ENCODE results near the gene DCP1A.
A peak's percentile ranks its signal among the peaks of the same experiment; 100 is the strongest.
"Not testable (repeated sequence)": the region's sequence is repeated elsewhere in the genome, so short reads cannot be mapped to it uniquely, and the experiment has no call there.

The DCP1A gene

GRCh38 chr3:53347261-53348064 is at the start of gene DCP1A:
DCP1A (minus strand) TSS chr3:53347543; CDS start chr3:53347517, 26 bp downstream.
- DNase-seq (ENCODE audit: low read depth in 3 of 3), result peak; percentile 88 to 92 (median 90)

GRCh38 chr3:53384465-53385423 is 37.4 kb upstream of the DCP1A start:
- no peak for DNase-seq (ENCODE audit: low read depth in 3 of 3)

- DNase-seq (ENCODE audit: low read depth in 3 of 3), result no peak
Observed at GRCh38 chr3:53382106-53382505, 34.8 kb upstream of the DCP1A start.

DNA sequence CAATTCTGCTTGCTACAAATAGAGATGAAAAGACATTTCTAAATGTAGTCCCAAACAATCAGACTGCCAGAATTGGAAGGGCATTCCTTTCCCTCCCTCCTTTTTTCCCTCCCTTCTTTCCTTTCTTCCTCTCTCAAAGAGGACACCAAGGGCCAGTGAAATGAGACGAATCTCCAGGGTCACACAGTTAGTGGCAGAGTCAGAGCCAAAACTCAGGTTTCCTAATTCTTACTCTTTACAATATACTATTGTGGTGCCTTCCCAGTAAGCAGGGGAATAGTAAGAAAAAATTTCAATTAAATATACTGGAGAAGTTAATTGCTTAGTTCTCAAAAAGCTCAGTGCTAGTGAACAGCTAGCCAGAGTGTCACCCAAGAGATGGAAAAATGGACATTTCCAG is 33.0 kb upstream of the DCP1A start:
- DNase-seq (ENCODE audit: low read depth in 3 of 3), result no peak

- no peak for DNase-seq (ENCODE audit: low read depth in 3 of 3)
Observed at GRCh38 chr3:53379898-53380297, 32.6 kb upstream of the DCP1A start.

DNA sequence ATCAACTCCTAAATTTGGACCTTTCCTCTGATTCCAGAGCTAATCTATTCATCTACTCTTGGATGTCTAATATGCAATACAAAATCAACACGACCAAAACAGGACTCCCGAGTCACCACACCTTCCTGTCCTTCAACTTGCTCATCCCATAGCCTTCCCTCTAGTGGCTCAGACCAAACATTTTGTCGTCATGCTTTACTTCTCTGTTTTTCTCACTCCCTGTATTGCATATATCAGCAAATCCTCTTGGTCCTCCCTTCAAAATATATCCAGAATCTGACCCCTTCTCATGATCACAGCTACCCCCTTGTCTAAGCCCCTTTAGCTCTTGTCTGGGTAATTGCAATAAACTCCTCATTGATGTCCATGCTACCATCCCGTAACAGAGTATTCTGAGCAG is 30.5 kb upstream of the DCP1A start:
- DNase-seq (ENCODE audit: low read depth in 3 of 3), result no peak

DNA sequence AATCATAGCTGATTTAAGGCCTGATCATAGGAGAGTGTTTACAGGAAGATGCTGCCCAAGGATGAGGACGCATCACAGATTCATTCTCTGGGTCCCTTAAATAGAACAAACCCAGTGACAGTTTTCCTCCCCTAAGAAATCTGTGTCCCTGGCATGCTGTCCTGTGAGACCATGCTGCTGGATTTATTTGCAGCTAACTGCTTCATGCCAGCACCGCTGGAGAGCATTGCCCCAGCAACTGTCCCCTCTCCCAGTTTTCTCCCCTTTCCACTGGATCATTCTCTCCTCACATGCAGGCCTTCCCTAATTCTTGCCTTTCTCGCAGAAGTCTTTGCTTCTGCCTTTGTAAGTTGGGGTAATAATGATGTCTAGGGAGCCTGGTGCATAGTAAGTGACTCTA is 29.3 kb upstream of the DCP1A start:
- DNase-seq (ENCODE audit: low read depth in 3 of 3), result no peak

- peak; percentile 11 to 58 (median 22) for DNase-seq (ENCODE audit: low read depth in 3 of 3)
Observed at GRCh38 chr3:53375019-53375418, 27.7 kb upstream of the DCP1A start.

GRCh38 chr3:53370719-53371118 is 23.4 kb upstream of the DCP1A start:
- DNase-seq (ENCODE audit: low read depth in 3 of 3), result not testable (repeated sequence)

DNA sequence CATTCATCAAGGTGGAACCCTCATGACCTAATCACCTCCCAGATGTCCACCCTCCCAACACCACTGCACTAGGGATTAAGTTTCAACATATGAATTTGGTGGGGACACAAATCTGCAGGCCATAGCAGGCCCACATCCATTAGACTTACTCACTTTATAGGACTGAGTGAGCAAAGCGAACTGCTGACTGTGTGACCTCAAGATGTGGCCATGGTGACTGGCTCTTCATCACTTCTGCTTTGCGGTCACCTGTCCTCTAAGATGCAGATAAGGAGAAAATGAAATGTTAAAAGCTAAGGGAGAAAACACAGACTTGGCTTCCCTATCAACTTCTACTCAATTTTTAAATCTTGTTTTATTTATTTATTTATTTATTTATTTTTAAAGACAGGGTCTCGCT is 14.5 kb upstream of the DCP1A start:
- no peak for DNase-seq (ENCODE audit: low read depth in 3 of 3)

GRCh38 chr3:53357458-53357857 is 10.1 kb upstream of the DCP1A start:
- no peak for DNase-seq (ENCODE audit: low read depth in 3 of 3)

GRCh38 chr3:53354945-53355498 is 7.7 kb upstream of the DCP1A start:
- DNase-seq (ENCODE audit: low read depth in 3 of 3), result no peak

- no peak for DNase-seq (ENCODE audit: low read depth in 3 of 3)
Observed at GRCh38 chr3:53353202-53353601, 5.9 kb upstream of the DCP1A start.

GRCh38 chr3:53350652-53351051 is 3.3 kb upstream of the DCP1A start:
- DNase-seq (ENCODE audit: low read depth in 3 of 3), result no peak

DNA sequence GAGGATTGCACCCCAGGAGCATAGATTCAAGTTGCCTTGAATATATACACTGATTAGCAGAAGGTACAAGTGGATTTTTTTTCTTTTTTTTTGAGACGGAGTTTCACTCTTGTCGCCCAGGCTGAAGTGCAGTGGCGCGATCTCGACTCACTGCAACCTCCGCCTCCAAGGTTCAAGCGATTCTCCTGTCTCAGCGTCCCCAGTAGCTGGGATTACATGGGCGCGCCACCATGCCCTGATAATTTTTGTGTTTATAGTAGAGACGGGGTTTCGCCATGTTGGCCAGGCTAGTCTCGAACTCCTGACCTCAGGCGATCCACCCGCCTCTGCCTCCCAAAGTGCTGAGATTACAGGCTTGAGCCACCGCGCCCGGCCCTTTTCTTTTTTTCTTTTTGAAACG is 775 bp upstream of the DCP1A start:
- not testable (repeated sequence) for DNase-seq (ENCODE audit: low read depth in 3 of 3)

GRCh38 chr3:53346922-53347260 is 452 bp downstream of the DCP1A start:
- DNase-seq (ENCODE audit: low read depth in 3 of 3), result no peak

- DNase-seq (ENCODE audit: low read depth in 3 of 3), result no peak
Observed at GRCh38 chr3:53346514-53346913, 829 bp downstream of the DCP1A start.

DNA sequence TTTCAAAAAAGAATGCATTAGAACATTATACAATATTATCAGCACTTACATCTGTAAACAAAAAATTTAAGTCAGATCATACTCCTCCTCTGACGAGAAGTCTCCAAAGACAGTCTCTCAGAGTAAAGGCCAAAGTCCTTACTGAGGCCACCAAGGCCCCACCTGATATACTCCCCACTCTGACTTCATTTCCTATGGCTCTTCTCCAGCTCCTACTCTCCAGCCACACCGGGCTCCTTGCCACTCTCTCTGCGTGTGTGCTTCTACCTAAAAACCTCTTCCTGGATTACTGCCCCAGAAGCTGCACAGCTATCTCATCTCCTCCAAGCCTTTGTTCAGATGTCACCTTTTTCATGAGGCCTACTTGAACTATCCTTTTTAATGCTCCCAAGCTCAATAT is 5.0 kb downstream of the DCP1A start:
- DNase-seq (ENCODE audit: low read depth in 3 of 3), result no peak

- DNase-seq (ENCODE audit: low read depth in 3 of 3), result no peak
Observed at GRCh38 chr3:53337167-53337940, 10.0 kb downstream of the DCP1A start.

DNA sequence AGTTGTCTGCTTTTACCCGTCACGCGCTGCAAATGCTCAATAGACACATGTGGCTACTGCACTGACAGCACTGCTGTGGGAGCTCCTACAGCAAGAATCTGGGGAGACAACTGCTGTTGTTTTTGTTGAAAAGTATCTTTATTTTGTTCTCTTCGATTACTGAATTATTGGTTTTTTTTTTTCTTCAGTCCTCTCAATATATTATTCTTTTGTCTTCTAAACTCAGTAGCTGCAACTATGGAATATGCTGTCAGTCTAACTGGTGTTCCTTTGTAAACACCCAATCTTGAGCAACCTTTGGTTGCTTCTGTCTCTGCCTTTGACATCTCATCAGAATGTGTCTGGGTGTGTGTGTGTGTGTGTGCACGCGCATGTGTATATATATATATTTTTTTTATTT is 12.6 kb downstream of the DCP1A start:
- DNase-seq (ENCODE audit: low read depth in 3 of 3), result no peak

DNA sequence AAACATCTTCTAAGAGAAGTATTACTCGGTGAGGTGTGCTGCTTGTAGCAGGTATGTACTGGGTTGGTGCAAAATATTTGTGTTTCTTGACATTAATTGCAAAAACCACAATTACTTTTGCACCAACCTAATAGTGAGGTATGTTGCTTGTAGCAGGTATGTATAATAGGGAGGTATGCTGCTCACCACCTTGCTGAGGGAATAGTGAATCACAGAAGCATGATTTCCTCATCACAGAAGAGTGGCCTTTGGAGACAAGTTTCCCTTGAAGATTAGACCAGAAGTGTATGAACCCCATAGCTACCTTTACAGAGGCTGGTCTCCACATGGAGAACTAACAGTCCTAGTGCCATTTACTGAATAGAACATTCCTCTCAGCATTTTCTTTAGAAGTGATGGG is 15.5 kb downstream of the DCP1A start:
- no peak for DNase-seq (ENCODE audit: low read depth in 3 of 3)

GRCh38 chr3:53329897-53330296 is 17.4 kb downstream of the DCP1A start:
- no peak for DNase-seq (ENCODE audit: low read depth in 3 of 3)

Measured in stimulated activated CD4-positive, alpha-beta T cell treated with anti-CD3 and anti-CD28 coated beads, TNF-alpha, amount 100 ng/mL, for 24 hours (primary cell).